GM19455 (cell line): ENCODE data around the gene RELN.

ENCODE experiments used
- ATAC-seq: cut with Tn5 transposase; IDR thresholded peaks from one replicate; pipeline ENCODE4 v1.9.1; 2021; ENCODE audit not compliant: unreplicated experiment

Gene RELN

GRCh38 chr7:103423467-103424179 is 565.8 kb downstream of the RELN start:
- no peak for ATAC-seq
